A673 (cell line): ENCODE measurements around the gene SNX30.

Source experiments
- EZH2 ChIP-seq: fragments of 200-600 bp; sonication (generic); IDR thresholded peaks from 2 replicates; pipeline ENCODE4 v1.6.1; 2017; ENCODE audit warnings: borderline replicate concordance, low read depth, mild to moderate bottlenecking, mixed read lengths, antibody characterized with exemption, low read length; ENCODE audit not compliant: poor library complexity, severe bottlenecking
- TF ChIP-seq, protein P1 (sequence below): fragments of 300-800, 200-600 bp; sonication (generic); conservative IDR thresholded peaks from 2 replicates; pipeline ENCODE4 v1.5.1; 2017; ENCODE audit warnings: low read depth, mild to moderate bottlenecking, antibody characterized with exemption, low read length, moderate library complexity, mixed read lengths

DNA sequence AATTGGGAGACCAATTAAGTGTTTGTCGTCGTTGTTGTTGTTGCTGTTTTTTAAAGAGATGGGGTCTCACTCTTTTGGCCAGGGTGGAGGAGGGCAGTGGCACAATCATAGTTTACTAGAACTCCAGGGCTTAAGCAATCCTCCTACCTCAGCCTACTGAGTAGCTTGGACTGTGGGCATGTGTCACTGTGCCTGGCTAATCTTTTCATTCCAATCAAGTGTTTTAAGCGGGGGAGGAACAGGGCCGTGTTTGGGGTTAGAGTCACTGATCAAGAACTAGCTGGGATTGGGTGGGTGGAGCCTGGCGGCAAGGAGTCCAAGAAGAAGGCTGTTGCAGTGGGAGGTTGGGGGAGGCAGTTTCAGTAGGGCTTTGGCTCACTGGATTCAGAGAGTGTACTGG lies 13.8 kb downstream of the SNX30 start:
- no peak for TF ChIP-seq EZH2
- TF ChIP-seq, protein P1, sequence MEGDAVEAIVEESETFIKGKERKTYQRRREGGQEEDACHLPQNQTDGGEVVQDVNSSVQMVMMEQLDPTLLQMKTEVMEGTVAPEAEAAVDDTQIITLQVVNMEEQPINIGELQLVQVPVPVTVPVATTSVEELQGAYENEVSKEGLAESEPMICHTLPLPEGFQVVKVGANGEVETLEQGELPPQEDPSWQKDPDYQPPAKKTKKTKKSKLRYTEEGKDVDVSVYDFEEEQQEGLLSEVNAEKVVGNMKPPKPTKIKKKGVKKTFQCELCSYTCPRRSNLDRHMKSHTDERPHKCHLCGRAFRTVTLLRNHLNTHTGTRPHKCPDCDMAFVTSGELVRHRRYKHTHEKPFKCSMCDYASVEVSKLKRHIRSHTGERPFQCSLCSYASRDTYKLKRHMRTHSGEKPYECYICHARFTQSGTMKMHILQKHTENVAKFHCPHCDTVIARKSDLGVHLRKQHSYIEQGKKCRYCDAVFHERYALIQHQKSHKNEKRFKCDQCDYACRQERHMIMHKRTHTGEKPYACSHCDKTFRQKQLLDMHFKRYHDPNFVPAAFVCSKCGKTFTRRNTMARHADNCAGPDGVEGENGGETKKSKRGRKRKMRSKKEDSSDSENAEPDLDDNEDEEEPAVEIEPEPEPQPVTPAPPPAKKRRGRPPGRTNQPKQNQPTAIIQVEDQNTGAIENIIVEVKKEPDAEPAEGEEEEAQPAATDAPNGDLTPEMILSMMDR: no peak
